Stimulated activated naive B cell treated with anti-CD40 and anti-IgM and Interleukin-4, amounts not matched to agents 10 μg/mL and 1 μg/mL and 100 μg/mL, for 72 hours (primary cell): ENCODE measurements around the gene USP24.

Experiments
- ATAC-seq, 2 donors: fragments of 150-1000 bp; cut with Tn5 transposase; replicated peaks; 2 replicates each; pipeline ENCODE4 v1.10.0; 2021; ENCODE audit warnings: moderate library complexity in 1 of 2
- DNase-seq: peaks from one replicate; pipeline ENCODE4 v3.0.0; 2021
- H3K27ac Mint-ChIP-seq: one replicate; pipeline ENCODE4 v1.8.0; 2022; ENCODE audit warnings: mild to moderate bottlenecking, mixed read lengths
- H3K27me3 Mint-ChIP-seq, 2 donors: one replicate each; pipeline ENCODE4 v1.8.0; 2022; ENCODE audit warnings: mixed read lengths in 2 of 2
- H3K36me3 Mint-ChIP-seq, 2 donors: one replicate each; pipeline ENCODE4 v1.8.0; 2022; ENCODE audit warnings: mixed read lengths in 2 of 2, mild to moderate bottlenecking in 1 of 2
- H3K4me1 Mint-ChIP-seq, 2 donors: one replicate each; pipeline ENCODE4 v1.8.0; 2022; ENCODE audit warnings: mixed read lengths in 2 of 2, mild to moderate bottlenecking in 1 of 2
- H3K4me3 Mint-ChIP-seq, 2 donors: one replicate each; pipeline ENCODE4 v1.8.0; 2022; ENCODE audit warnings: mild to moderate bottlenecking in 2 of 2, mixed read lengths in 2 of 2, moderate library complexity in 1 of 2
- H3K9me3 Mint-ChIP-seq, 2 donors: one replicate each; pipeline ENCODE4 v1.8.0; 2022; ENCODE audit warnings: mixed read lengths in 2 of 2, mild to moderate bottlenecking in 1 of 2

The USP24 gene

GRCh38 chr1:55055084-55055882 lies 159.9 kb downstream of the USP24 start:
- Mint-ChIP-seq H3K27ac (no peak overlapping the region), H3K27me3 (peaks cover 0 to 5% of the 10 kb centered on the region in 2 donors), H3K9me3 (no peaks in the 10 kb centered on the region), H3K4me3 (no peak overlapping the region), H3K36me3 (no peaks in the 10 kb centered on the region), H3K4me1 (no peaks in the 10 kb centered on the region)
- DNase-seq (no peak), ATAC-seq (no peak)

GRCh38 chr1:55054396-55054795 lies 160.8 kb downstream of the USP24 start:
- ATAC-seq, result no peak
- Mint-ChIP-seq H3K36me3 (no peaks in the 10 kb centered on the region), H3K27me3 (peaks cover 0 to 5% of the 10 kb centered on the region in 2 donors), H3K4me3 (no peak overlapping the region), H3K9me3 (no peaks in the 10 kb centered on the region), H3K4me1 (no peaks in the 10 kb centered on the region), H3K27ac (no peak overlapping the region)
- DNase-seq, result no peak

GRCh38 chr1:55053265-55053954 lies 161.8 kb downstream of the USP24 start:
- no peaks in the 10 kb centered on the region for H3K4me1 Mint-ChIP-seq
- DNase-seq (no peak), ATAC-seq (no peak)

GRCh38 chr1:55052221-55053142 lies 162.7 kb downstream of the USP24 start:
- Mint-ChIP-seq H3K9me3 (no peaks in the 10 kb centered on the region), H3K4me1 (no peaks in the 10 kb centered on the region), H3K4me3 (no peak overlapping the region), H3K36me3 (no peaks in the 10 kb centered on the region), H3K27me3 (peaks cover 0 to 5% of the 10 kb centered on the region in 2 donors), H3K27ac (no peak overlapping the region)
- ATAC-seq, result no peak
- DNase-seq, result no peak

More at GRCh38 chr1:55053265-55053954, 161.8 kb downstream of the USP24 start:
- Mint-ChIP-seq H3K9me3 (no peaks in the 10 kb centered on the region), H3K36me3 (no peaks in the 10 kb centered on the region), H3K27ac (no peak overlapping the region), H3K4me3 (no peak overlapping the region), H3K27me3 (peaks cover 0 to 5% of the 10 kb centered on the region in 2 donors)

GRCh38 chr1:55051621-55052020 lies 163.5 kb downstream of the USP24 start:
- DNase-seq (no peak), ATAC-seq (no peak)
- H3K36me3 Mint-ChIP-seq, result no peaks in the 10 kb centered on the region
- H3K4me1 Mint-ChIP-seq, result no peaks in the 10 kb centered on the region
- no peak overlapping the region for H3K4me3 Mint-ChIP-seq
- H3K27me3 Mint-ChIP-seq, result peaks cover 5 to 7% of the 10 kb centered on the region in 2 donors
- H3K9me3 Mint-ChIP-seq, result no peaks in the 10 kb centered on the region
- H3K27ac Mint-ChIP-seq, result no peak overlapping the region

- peaks cover 5 to 9% of the 10 kb centered on the region in 2 donors for H3K27me3 Mint-ChIP-seq
- ATAC-seq (no peak), DNase-seq (no peak)
- H3K27ac Mint-ChIP-seq, result no peak overlapping the region
- no peaks in the 10 kb centered on the region for H3K36me3 Mint-ChIP-seq
- H3K4me3 Mint-ChIP-seq, result no peak overlapping the region
- no peaks in the 10 kb centered on the region for H3K9me3 Mint-ChIP-seq
- no peaks in the 10 kb centered on the region for H3K4me1 Mint-ChIP-seq
Measured at GRCh38 chr1:55051169-55051568, 164.0 kb downstream of the USP24 start.

GRCh38 chr1:55050283-55050682 lies 164.9 kb downstream of the USP24 start:
- H3K27ac Mint-ChIP-seq, result no peak overlapping the region
- no peaks in the 10 kb centered on the region for H3K9me3 Mint-ChIP-seq
- no peaks in the 10 kb centered on the region for H3K36me3 Mint-ChIP-seq
- no peak for DNase-seq
- H3K4me3 Mint-ChIP-seq, result no peak overlapping the region
- H3K27me3 Mint-ChIP-seq, result peaks cover 5 to 9% of the 10 kb centered on the region in 2 donors
- no peak for ATAC-seq
- no peaks in the 10 kb centered on the region for H3K4me1 Mint-ChIP-seq

- no peaks in the 10 kb centered on the region for H3K4me1 Mint-ChIP-seq
- peaks cover 5 to 9% of the 10 kb centered on the region in 2 donors for H3K27me3 Mint-ChIP-seq
- no peak overlapping the region for H3K27ac Mint-ChIP-seq
- H3K9me3 Mint-ChIP-seq, result no peaks in the 10 kb centered on the region
- DNase-seq (no peak), ATAC-seq (no peak)
- no peaks in the 10 kb centered on the region for H3K36me3 Mint-ChIP-seq
- no peak overlapping the region for H3K4me3 Mint-ChIP-seq
Measured at GRCh38 chr1:55049914-55050278, 165.3 kb downstream of the USP24 start.

- H3K36me3 Mint-ChIP-seq, result no peaks in the 10 kb centered on the region
- H3K4me1 Mint-ChIP-seq, result no peaks in the 10 kb centered on the region
- ATAC-seq (no peak), DNase-seq (no peak)
- H3K27me3 Mint-ChIP-seq, result peaks cover 5 to 9% of the 10 kb centered on the region in 2 donors
- no peak overlapping the region for H3K4me3 Mint-ChIP-seq
- H3K27ac Mint-ChIP-seq, result no peak overlapping the region
- H3K9me3 Mint-ChIP-seq, result no peaks in the 10 kb centered on the region
Measured at GRCh38 chr1:55049271-55049913, 165.8 kb downstream of the USP24 start.

- ATAC-seq, result no peak
- Mint-ChIP-seq H3K9me3 (no peaks in the 10 kb centered on the region), H3K36me3 (no peaks in the 10 kb centered on the region)
Measured at GRCh38 chr1:55048453-55049270, 166.5 kb downstream of the USP24 start.

GRCh38 chr1:55047611-55048010 lies 167.6 kb downstream of the USP24 start:
- peaks cover 0 to 15% of the 10 kb centered on the region in 2 donors for H3K27me3 Mint-ChIP-seq
- H3K36me3 Mint-ChIP-seq, result no peaks in the 10 kb centered on the region
- DNase-seq (no peak), ATAC-seq (no peak)
- no peaks in the 10 kb centered on the region for H3K4me1 Mint-ChIP-seq
- no peaks in the 10 kb centered on the region for H3K9me3 Mint-ChIP-seq
- H3K27ac Mint-ChIP-seq, result no peak overlapping the region
- H3K4me3 Mint-ChIP-seq, result no peak overlapping the region

More at GRCh38 chr1:55048453-55049270, 166.5 kb downstream of the USP24 start:
- Mint-ChIP-seq H3K4me1 (no peaks in the 10 kb centered on the region), H3K4me3 (no peak overlapping the region), H3K27ac (no peak overlapping the region), H3K27me3 (peaks cover 5 to 11% of the 10 kb centered on the region in 2 donors)
- no peak for DNase-seq

GRCh38 chr1:55046871-55047270 lies 168.3 kb downstream of the USP24 start:
- H3K27me3 Mint-ChIP-seq, result peaks cover 0 to 22% of the 10 kb centered on the region in 2 donors
- ATAC-seq, result no peak
- DNase-seq, result no peak
- H3K27ac Mint-ChIP-seq, result no peak overlapping the region
- no peaks in the 10 kb centered on the region for H3K9me3 Mint-ChIP-seq
- H3K4me3 Mint-ChIP-seq, result no peak overlapping the region
- no peaks in the 10 kb centered on the region for H3K36me3 Mint-ChIP-seq
- no peaks in the 10 kb centered on the region for H3K4me1 Mint-ChIP-seq

GRCh38 chr1:55045430-55045829 lies 169.7 kb downstream of the USP24 start:
- Mint-ChIP-seq H3K4me1 (no peaks in the 10 kb centered on the region), H3K27ac (no peak overlapping the region), H3K27me3 (peaks cover 14 to 37% of the 10 kb centered on the region in 2 donors), H3K36me3 (no peaks in the 10 kb centered on the region), H3K9me3 (no peaks in the 10 kb centered on the region), H3K4me3 (no peak overlapping the region)
- no peak for DNase-seq
- no peak for ATAC-seq
